ENCODE data around the gene ANKMY1.

- TF ChIP-seq MAX (IDR thresholded peaks at IDR 0.05) (0 out of 2 replicates have a peak, but pooled peaks have one; percentile 20), MYC (IDR thresholded peaks at IDR 0.05; ENCODE audit: borderline replicate concordance, low read length) (no peak), POLR2A (IDR thresholded peaks at IDR 0.05; ENCODE audit: low read length) (no peak), CTCF (IDR thresholded peaks at IDR 0.05) (no peak), NPAS2 (CRISPR knock-in tag; IDR thresholded peaks at IDR 0.05; ENCODE audit: borderline replicate concordance) (no peak), ZC3H11A (IDR thresholded peaks at IDR 0.05) (no peak)
Observed at GRCh38 chr2:240450532-240451107, 107.2 kb downstream of the ANKMY1 start.
